Ovary (tissue), 3 donors: Measurements from ENCODE around the gene PIAS4.
"Not testable (repeated sequence)": the region's sequence is repeated elsewhere in the genome, so short reads cannot be mapped to it uniquely, and the experiment has no call there.

Experiments
- EP300 ChIP-seq: sonication (generic); formaldehyde crosslinking; IDR thresholded peaks from one replicate; pipeline ENCODE4 v1.6.1; 2017; ENCODE audit warnings: antibody characterized with exemption
- POLR2A ChIP-seq: fragments of 450-650 bp; IDR thresholded peaks from one replicate; pipeline ENCODE4 v1.6.1; 2017; ENCODE audit warnings: antibody characterized with exemption, mild to moderate bottlenecking, moderate library complexity
- TF ChIP-seq, protein P1 (sequence below), 3 donors: fragments of 450-650 bp in 2 of 3; fragments of 200-600 bp in 1 of 3; IDR thresholded peaks; one replicate each; pipeline versions ENCODE4 v1.5.1 to v1.8.0; 2016 to 2022; ENCODE audit warnings: antibody characterized with exemption in 3 of 3, mild to moderate bottlenecking in 1 of 3
- donor health status: DM: no; HTN: no; CAD: no.

DNA sequence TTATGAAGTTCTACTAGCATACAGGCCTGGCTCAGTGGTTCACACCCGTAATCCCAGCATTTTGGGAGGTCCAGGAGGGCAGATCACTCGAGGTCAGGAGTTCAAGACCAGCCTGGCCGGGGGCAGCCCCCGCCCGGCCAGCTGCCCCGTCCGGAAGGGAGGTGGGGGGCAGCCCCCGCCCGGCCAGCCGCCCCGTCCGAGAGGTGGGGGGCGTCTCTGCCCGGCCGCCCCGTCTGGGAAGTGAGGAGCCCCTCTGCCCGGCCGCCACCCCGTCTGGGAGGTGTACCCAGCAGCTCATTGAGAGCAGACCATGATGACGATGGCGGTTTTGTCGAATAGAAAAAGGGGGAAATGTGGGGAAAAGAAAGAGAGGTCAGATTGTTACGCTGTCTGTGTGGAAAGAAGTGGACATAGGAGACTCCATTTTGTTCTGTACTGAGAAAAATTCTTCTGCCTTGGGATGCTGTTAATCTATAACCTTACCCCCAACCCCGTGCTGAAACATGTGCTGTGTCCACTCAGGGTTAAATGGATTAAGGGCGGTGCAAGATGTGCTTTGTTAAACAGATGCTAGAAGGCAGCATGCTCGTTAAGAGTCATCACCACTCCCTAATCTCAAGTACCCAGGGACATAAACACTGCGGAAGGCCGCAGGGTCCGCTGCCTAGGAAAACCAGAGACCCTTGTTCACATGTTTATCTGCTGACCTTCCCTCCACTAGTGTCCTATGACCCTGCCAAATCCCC, 8.7 kb upstream of the PIAS4 start:
- TF ChIP-seq, protein P1, sequence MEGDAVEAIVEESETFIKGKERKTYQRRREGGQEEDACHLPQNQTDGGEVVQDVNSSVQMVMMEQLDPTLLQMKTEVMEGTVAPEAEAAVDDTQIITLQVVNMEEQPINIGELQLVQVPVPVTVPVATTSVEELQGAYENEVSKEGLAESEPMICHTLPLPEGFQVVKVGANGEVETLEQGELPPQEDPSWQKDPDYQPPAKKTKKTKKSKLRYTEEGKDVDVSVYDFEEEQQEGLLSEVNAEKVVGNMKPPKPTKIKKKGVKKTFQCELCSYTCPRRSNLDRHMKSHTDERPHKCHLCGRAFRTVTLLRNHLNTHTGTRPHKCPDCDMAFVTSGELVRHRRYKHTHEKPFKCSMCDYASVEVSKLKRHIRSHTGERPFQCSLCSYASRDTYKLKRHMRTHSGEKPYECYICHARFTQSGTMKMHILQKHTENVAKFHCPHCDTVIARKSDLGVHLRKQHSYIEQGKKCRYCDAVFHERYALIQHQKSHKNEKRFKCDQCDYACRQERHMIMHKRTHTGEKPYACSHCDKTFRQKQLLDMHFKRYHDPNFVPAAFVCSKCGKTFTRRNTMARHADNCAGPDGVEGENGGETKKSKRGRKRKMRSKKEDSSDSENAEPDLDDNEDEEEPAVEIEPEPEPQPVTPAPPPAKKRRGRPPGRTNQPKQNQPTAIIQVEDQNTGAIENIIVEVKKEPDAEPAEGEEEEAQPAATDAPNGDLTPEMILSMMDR (IDR thresholded peaks at IDR 0.05) = not testable (repeated sequence)
- not testable (repeated sequence) for TF ChIP-seq POLR2A, EP300
